Measurements from ENCODE around the gene ZBTB20. TPM values are rescaled to one million over a fixed set of nuclear protein-coding genes. Genes with fewer than 3 reads are reported as not detected.

The ZBTB20 gene
- polyA plus RNA-seq, 1 donor from 2014 or later = 4.8 TPM

DNA sequence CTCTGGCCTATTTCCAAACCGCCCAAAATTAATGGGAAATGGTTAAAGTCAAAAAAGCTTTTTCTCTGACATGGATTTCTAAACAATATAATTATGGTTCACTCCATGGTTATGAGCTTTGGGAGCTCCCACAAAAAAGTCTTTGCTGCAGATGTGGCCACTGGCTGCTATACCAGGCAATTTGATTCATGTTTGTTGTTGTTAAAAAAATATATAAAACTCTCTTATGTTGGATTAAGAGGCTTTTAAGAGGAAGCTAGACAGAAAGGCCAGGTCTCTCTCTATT lies 594.6 kb downstream of the ZBTB20 start:
- no peaks in the 10 kb centered on the region for H3K36me3 ChIP-seq (ENCODE audit: insufficient read depth, low read length)
- H4K20me1 ChIP-seq (ENCODE audit: insufficient read depth) = no peaks in the 10 kb centered on the region
- no peaks in the 10 kb centered on the region for H3K27me3 ChIP-seq (ENCODE audit: insufficient read depth, low read depth, low read length)
- H3K9me2 ChIP-seq (ENCODE audit: insufficient read depth, low read length) = no peaks in the 10 kb centered on the region
- H3F3A ChIP-seq (ENCODE audit: insufficient read depth, low read length, poor library complexity, severe bottlenecking) = no peaks in the 10 kb centered on the region
- no peak overlapping the region for H3K27ac ChIP-seq (ENCODE audit: low read length)
- H3K79me2 ChIP-seq (replicated peaks; ENCODE audit: insufficient read depth, low read length) = no peaks in the 10 kb centered on the region
- TF ChIP-seq MXI1 (conservative IDR thresholded peaks at IDR 0.05; ENCODE audit: poor library complexity, severe bottlenecking) = no peak
- no peak for TF ChIP-seq RAD21 (conservative IDR thresholded peaks at IDR 0.05)
- no peak for TF ChIP-seq EP300 (conservative IDR thresholded peaks at IDR 0.05; ENCODE audit: poor library complexity, severe bottlenecking)
- no peak for TF ChIP-seq SMC3 (conservative IDR thresholded peaks at IDR 0.05; ENCODE audit: poor library complexity)
- TF ChIP-seq, protein P1, sequence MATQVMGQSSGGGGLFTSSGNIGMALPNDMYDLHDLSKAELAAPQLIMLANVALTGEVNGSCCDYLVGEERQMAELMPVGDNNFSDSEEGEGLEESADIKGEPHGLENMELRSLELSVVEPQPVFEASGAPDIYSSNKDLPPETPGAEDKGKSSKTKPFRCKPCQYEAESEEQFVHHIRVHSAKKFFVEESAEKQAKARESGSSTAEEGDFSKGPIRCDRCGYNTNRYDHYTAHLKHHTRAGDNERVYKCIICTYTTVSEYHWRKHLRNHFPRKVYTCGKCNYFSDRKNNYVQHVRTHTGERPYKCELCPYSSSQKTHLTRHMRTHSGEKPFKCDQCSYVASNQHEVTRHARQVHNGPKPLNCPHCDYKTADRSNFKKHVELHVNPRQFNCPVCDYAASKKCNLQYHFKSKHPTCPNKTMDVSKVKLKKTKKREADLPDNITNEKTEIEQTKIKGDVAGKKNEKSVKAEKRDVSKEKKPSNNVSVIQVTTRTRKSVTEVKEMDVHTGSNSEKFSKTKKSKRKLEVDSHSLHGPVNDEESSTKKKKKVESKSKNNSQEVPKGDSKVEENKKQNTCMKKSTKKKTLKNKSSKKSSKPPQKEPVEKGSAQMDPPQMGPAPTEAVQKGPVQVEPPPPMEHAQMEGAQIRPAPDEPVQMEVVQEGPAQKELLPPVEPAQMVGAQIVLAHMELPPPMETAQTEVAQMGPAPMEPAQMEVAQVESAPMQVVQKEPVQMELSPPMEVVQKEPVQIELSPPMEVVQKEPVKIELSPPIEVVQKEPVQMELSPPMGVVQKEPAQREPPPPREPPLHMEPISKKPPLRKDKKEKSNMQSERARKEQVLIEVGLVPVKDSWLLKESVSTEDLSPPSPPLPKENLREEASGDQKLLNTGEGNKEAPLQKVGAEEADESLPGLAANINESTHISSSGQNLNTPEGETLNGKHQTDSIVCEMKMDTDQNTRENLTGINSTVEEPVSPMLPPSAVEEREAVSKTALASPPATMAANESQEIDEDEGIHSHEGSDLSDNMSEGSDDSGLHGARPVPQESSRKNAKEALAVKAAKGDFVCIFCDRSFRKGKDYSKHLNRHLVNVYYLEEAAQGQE (IDR thresholded peaks at IDR 0.05; ENCODE audit: borderline replicate concordance) = no peak
- TF ChIP-seq POLR2AphosphoS5 (IDR thresholded peaks at IDR 0.05) = no peak
- TF ChIP-seq, protein P2, sequence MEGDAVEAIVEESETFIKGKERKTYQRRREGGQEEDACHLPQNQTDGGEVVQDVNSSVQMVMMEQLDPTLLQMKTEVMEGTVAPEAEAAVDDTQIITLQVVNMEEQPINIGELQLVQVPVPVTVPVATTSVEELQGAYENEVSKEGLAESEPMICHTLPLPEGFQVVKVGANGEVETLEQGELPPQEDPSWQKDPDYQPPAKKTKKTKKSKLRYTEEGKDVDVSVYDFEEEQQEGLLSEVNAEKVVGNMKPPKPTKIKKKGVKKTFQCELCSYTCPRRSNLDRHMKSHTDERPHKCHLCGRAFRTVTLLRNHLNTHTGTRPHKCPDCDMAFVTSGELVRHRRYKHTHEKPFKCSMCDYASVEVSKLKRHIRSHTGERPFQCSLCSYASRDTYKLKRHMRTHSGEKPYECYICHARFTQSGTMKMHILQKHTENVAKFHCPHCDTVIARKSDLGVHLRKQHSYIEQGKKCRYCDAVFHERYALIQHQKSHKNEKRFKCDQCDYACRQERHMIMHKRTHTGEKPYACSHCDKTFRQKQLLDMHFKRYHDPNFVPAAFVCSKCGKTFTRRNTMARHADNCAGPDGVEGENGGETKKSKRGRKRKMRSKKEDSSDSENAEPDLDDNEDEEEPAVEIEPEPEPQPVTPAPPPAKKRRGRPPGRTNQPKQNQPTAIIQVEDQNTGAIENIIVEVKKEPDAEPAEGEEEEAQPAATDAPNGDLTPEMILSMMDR (IDR thresholded peaks at IDR 0.05; ENCODE audit: poor library complexity, severe bottlenecking) = no peak
- TF ChIP-seq TAF1 (IDR thresholded peaks at IDR 0.05; ENCODE audit: low read depth) = no peak
- TF ChIP-seq EZH2 (IDR thresholded peaks at IDR 0.05; ENCODE audit: borderline replicate concordance, insufficient read depth, low read length, poor library complexity, severe bottlenecking) = no peak
- no peak overlapping the region for H2AFZ ChIP-seq (ENCODE audit: low read depth, low read length)
- H3K9me3 ChIP-seq (ENCODE audit: low read length) = no peaks in the 10 kb centered on the region
- H3K4me2 ChIP-seq (ENCODE audit: low read length) = no peak overlapping the region
- no peak overlapping the region for H3K9ac ChIP-seq (ENCODE audit: low read length)
- no peak overlapping the region for H3K4me3 ChIP-seq (ENCODE audit: low read length)

DNA sequence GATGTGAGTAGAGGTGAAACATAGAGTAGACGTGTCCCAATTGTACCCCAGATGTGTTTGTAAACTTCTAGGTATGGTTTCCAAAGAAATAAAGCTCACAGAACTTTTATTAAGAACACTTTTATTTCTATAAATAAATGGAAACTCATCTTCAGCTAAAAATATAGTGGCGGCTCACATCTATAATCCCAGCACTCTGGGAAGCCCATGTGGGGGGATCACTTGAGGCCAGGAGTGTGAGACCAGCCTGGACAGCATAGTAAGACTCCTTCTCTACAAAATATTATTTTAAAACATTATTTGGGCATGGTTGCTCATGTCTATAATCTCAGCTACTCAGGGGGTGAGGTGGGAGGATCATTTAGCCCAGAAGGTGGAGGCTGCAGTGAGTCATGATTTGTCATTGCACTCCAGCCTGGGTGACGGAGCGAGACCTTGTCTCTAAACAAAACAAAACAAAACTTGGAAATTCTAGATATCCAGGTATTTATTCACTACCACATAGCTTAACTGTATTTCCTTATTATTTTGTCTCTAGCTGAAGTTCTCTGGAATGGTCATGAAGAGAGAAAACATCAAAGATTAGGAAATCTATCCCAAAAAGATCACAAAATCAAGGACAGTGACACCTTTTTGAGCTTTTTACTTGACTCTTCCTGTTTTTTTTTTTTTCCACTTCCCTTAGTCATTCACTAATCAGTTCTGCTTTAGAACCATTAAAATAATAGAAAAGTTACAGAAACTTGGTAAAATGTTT lies 595.1 kb downstream of the ZBTB20 start:
- Histone ChIP-seq H3K79me2 (replicated peaks; ENCODE audit: insufficient read depth, low read length) (no peaks in the 10 kb centered on the region), H2AFZ (ENCODE audit: low read depth, low read length) (no peak overlapping the region), H3K27ac (ENCODE audit: low read length) (no peak overlapping the region), H3K9me2 (ENCODE audit: insufficient read depth, low read length) (no peaks in the 10 kb centered on the region), H3K9me3 (ENCODE audit: low read length) (no peaks in the 10 kb centered on the region), H3K36me3 (ENCODE audit: insufficient read depth, low read length) (no peaks in the 10 kb centered on the region), H3K4me2 (ENCODE audit: low read length) (no peak overlapping the region), H3K4me3 (ENCODE audit: low read length) (no peak overlapping the region), H3F3A (ENCODE audit: insufficient read depth, low read length, poor library complexity, severe bottlenecking) (no peaks in the 10 kb centered on the region), H3K27me3 (ENCODE audit: insufficient read depth, low read depth, low read length) (no peaks in the 10 kb centered on the region), H4K20me1 (ENCODE audit: insufficient read depth) (no peaks in the 10 kb centered on the region), H3K9ac (ENCODE audit: low read length) (no peak overlapping the region)
- TF ChIP-seq EZH2 (IDR thresholded peaks at IDR 0.05; ENCODE audit: borderline replicate concordance, insufficient read depth, low read length, poor library complexity, severe bottlenecking) (no peak), TAF1 (IDR thresholded peaks at IDR 0.05; ENCODE audit: low read depth) (no peak), RAD21 (conservative IDR thresholded peaks at IDR 0.05) (no peak), POLR2AphosphoS5 (IDR thresholded peaks at IDR 0.05) (no peak), MXI1 (conservative IDR thresholded peaks at IDR 0.05; ENCODE audit: poor library complexity, severe bottlenecking) (no peak)

Measured in neural cell (in vitro differentiated cells).